Stomach (tissue), 9 donors: ENCODE results near the gene SHISAL1. TPM values are rescaled to one million over a fixed set of nuclear protein-coding genes. Genes with fewer than 3 reads are reported as not detected.

ENCODE experiments used
- DNase-seq, 2 donors: peaks; one replicate each; pipeline versions ENCODE4 v3.0.0 to v3.0.0-alpha.2; 2013 to 2019
- H3K27ac ChIP-seq, 5 donors: fragments of 200-600 bp in 4 of 5; sonication (generic) in 4 of 5; one replicate each; pipeline ENCODE4 v1.5.1; 2013 to 2019; ENCODE audit warnings: mild to moderate bottlenecking in 1 of 5, moderate library complexity in 1 of 5
- H3K27me3 ChIP-seq, 3 donors: fragments of 200-600 bp; sonication (generic); one replicate each; pipeline ENCODE4 v1.5.1; 2017 to 2019; ENCODE audit warnings: mixed run types in 1 of 3
- H3K36me3 ChIP-seq, 4 donors: fragments of 200-600 bp; sonication (generic); 1 replicate in 3 of 4; 2 replicates in 1 of 4; pipeline ENCODE4 v1.5.1; 2016 to 2019
- H3K4me1 ChIP-seq, 4 donors: fragments of 200-600 bp; sonication (generic); one replicate each; pipeline ENCODE4 v1.5.1; 2016 to 2019
- H3K4me3 ChIP-seq, 4 donors: fragments of 200-600 bp; sonication (generic) in 3 of 4; one replicate each; pipeline ENCODE4 v1.5.1; 2016 to 2019; ENCODE audit warnings: mild to moderate bottlenecking in 1 of 4
- H3K9me3 ChIP-seq, 4 donors: fragments of 200-600 bp; sonication (generic); one replicate each; pipeline ENCODE4 v1.5.1; 2016 to 2019
- EP300 ChIP-seq: sonication (generic); formaldehyde crosslinking; IDR thresholded peaks from one replicate; pipeline ENCODE4 v1.6.1; 2017; ENCODE audit warnings: antibody characterized with exemption
- POLR2A ChIP-seq, 4 donors: fragments of 450-650 bp; IDR thresholded peaks; one replicate each; pipeline ENCODE4 v1.6.1; 2016; ENCODE audit warnings: antibody characterized with exemption in 4 of 4, control low read depth in 2 of 4, mild to moderate bottlenecking in 1 of 4, moderate library complexity in 1 of 4
- POLR2AphosphoS5 ChIP-seq, 3 donors: sonication (generic); formaldehyde crosslinking; IDR thresholded peaks; one replicate each; pipeline ENCODE4 v1.6.1; 2016; ENCODE audit warnings: antibody characterized with exemption in 3 of 3
- WGBS, 5 donors: extraction: QIAGEN DNeasy Blood & Tissue Kit in 3 of 5; methylation state at CpG; one replicate each; pipeline versions ENCODE4 v1.1.5 to v1.1.7; 2013 to 2018; 5-methylcytosine and 5-hydroxymethylcytosine counted together
- intact Hi-C: fragments of 100-400 bp; cut with DNase I; formaldehyde crosslinking; loops from one replicate; pipeline ENCODE4 v1.15.1; 2023; ENCODE audit warnings: low total_unique reads
- polyA plus RNA-seq, 3 donors: library from polyadenylated mRNA; stranded (reverse); fragments of 200-250 nt; gene quantifications; one replicate each; pipeline ENCODE4 v1.2.3, GENCODE V29; 2013
- total RNA-seq, 5 donors: library from RNA; depleted of rRNA; stranded (reverse); fragments of >200 nt; gene quantifications; one replicate each; pipeline versions ENCODE4 v1.1.0 to v1.2.3, GENCODE V29; 2014 to 2016
- TF ChIP-seq, protein P1 (sequence below), 7 experiments: fragments of 450-650 bp in 4 of 7; fragments of 200-600 bp in 3 of 7; sonication (generic) in 3 of 7; IDR thresholded peaks; one replicate each; pipeline ENCODE4 v1.5.1; 2016 to 2019; ENCODE audit warnings: antibody characterized with exemption in 7 of 7, control low read depth in 2 of 7, mild to moderate bottlenecking in 1 of 7
- donor health status: healthy with polysubstance abuse.
- donor health status: Bipolar disorder and iron deficiency.
- donor health status: healthy.

SHISAL1 gene
- total and polyA plus RNA-seq, 8 donors = 0.43 to 19.3 (median 1.2) TPM

DNA sequence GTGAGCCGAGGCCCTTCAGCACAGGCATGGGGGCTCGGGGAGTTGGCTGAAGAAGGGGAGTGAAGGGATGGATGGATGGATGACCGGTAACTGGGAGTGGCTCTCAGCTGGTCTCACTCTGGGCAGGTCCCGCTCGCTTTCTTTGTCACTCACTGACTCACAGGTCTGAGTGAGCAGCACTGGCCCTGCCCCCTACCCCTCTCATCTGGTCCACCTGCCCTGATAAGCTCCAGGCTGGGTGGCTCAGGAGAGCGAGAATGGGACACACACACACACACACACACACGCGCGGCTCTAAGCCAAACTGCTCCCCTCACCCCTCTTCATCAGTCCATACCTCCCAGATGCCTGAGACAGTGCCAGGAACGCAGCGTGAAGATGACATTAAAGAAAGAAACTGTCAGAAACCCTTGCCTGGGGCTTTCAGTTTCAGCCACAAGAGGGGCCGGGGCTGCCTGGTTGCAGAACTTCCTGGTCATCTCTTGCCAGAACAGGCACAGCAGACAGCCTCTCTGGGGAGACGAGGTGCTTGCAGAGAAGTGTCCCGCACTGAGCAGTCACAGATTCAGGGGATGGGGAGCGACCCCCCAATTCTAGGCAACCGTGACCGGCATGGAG is 16.5 kb upstream of the SHISAL1 start:
- DNase-seq = no peak
- TF ChIP-seq POLR2AphosphoS5 (IDR thresholded peaks at IDR 0.05) (no peak), POLR2A (IDR thresholded peaks at IDR 0.05) (no peak), EP300 (no peak)
- TF ChIP-seq, protein P1, sequence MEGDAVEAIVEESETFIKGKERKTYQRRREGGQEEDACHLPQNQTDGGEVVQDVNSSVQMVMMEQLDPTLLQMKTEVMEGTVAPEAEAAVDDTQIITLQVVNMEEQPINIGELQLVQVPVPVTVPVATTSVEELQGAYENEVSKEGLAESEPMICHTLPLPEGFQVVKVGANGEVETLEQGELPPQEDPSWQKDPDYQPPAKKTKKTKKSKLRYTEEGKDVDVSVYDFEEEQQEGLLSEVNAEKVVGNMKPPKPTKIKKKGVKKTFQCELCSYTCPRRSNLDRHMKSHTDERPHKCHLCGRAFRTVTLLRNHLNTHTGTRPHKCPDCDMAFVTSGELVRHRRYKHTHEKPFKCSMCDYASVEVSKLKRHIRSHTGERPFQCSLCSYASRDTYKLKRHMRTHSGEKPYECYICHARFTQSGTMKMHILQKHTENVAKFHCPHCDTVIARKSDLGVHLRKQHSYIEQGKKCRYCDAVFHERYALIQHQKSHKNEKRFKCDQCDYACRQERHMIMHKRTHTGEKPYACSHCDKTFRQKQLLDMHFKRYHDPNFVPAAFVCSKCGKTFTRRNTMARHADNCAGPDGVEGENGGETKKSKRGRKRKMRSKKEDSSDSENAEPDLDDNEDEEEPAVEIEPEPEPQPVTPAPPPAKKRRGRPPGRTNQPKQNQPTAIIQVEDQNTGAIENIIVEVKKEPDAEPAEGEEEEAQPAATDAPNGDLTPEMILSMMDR (IDR thresholded peaks at IDR 0.05) = no peak
- peaks cover 0 to 90% (median 41%) of the 10 kb centered on the region in 3 donors for H3K27me3 ChIP-seq

DNA sequence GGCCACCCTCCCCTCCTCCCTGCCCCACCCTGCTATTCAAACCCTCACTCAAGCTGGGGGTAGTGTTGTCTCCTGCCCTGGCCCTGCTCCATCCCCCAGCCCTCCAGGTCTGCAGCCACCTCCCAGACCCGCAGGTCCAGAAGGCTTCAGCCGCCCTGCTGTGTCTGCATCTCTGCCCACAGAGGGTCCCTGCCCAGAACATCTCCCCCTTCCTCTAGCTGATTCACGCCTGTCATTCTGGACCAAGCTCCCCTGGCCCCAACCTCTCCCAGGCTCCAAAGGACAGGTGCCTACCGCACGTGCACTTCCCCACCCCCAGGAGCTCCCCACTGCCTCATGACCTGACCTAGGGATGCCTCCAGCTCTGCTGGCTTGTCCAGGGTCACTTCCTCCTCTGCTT is 16.0 kb upstream of the SHISAL1 start:
- no peaks in the 10 kb centered on the region for H3K36me3 ChIP-seq
- no peak overlapping the region for H3K4me3 ChIP-seq
- TF ChIP-seq, protein P1 (IDR thresholded peaks at IDR 0.05) = no peak
- TF ChIP-seq POLR2A (IDR thresholded peaks at IDR 0.05) (no peak), EP300 (no peak), POLR2AphosphoS5 (IDR thresholded peaks at IDR 0.05) (no peak)
- intact Hi-C loops = no loop called here
- 65 to 85% (median 67%) methylated on average over 5 of the region's 5 CpGs for WGBS, 5 donors
- no peak overlapping the region for H3K27ac ChIP-seq
- no peaks in the 10 kb centered on the region for H3K9me3 ChIP-seq
- peaks cover 0 to 92% (median 41%) of the 10 kb centered on the region in 3 donors for H3K27me3 ChIP-seq
- peaks cover 16 to 46% (median 32%) of the 10 kb centered on the region in 4 donors for H3K4me1 ChIP-seq
- DNase-seq = no peak

More for the DNA sequence above, 16.5 kb upstream of the SHISAL1 start:
- intact Hi-C loops = no loop called here
- 30 to 62% (median 36%) methylated on average over 15 to 17 of the region's 17 CpGs for WGBS, 5 donors
- no peaks in the 10 kb centered on the region for H3K36me3 ChIP-seq
- peaks cover 16 to 46% (median 32%) of the 10 kb centered on the region in 4 donors for H3K4me1 ChIP-seq
- no peak overlapping the region for H3K27ac ChIP-seq
- H3K4me3 ChIP-seq = no peak overlapping the region
- no peaks in the 10 kb centered on the region for H3K9me3 ChIP-seq

DNA sequence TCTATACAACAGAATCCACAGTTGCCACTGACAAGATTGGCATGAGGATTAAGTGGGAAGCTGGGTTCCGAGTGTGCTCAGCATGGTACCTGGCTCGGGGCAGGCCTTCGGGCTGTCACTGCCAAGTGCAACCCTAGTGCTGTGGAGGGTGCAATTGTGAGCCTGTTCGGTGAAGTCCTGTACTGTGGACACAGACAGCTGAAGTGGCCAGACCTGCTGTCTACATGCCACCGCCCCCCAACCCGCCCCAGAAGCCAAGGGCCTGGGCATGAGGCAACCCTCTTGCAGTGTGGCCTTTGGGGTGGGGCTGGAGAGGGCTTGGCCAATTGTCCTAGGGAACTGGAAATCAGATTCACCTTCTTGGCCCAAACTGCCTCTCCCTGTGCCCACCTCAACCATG is 15.6 kb upstream of the SHISAL1 start:
- no peaks in the 10 kb centered on the region for H3K9me3 ChIP-seq
- H3K4me1 ChIP-seq = peaks cover 16 to 46% (median 32%) of the 10 kb centered on the region in 4 donors
- 87 to 92% (median 89%) methylated on average over 6 of the region's 6 CpGs for WGBS, 5 donors

DNA sequence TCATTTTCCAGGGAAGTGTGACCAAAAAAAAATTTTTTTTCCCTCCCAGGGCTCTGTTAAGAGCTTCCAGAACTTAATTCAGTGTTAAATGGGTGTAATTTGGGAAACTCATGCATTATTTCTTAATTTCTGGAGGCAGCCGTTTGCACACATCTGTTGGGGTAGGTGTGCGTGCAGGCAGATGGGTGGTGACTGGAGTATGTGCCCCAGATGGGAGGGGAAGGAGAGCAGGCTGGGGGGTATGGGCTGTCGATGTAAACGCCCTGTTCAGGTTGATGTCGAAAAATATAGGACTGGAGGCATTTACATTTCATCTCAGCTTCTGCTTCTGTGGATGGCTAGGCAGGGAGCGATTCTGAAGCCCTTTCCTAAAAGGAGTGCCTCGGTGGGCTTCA is 13.7 kb upstream of the SHISAL1 start:
- intact Hi-C loops = no loop called here
- H3K36me3 ChIP-seq = no peaks in the 10 kb centered on the region
- peaks cover 16 to 46% (median 28%) of the 10 kb centered on the region in 4 donors for H3K4me1 ChIP-seq
- H3K27ac ChIP-seq = peak overlapping the region in 3 of 5 donors; percentile 9 to 70 (median 24)
- TF ChIP-seq POLR2A (IDR thresholded peaks at IDR 0.05) (no peak), EP300 (no peak), POLR2AphosphoS5 (IDR thresholded peaks at IDR 0.05) (no peak)
- TF ChIP-seq, protein P1 (IDR thresholded peaks at IDR 0.05) = peak in 2 of 7 experiments; percentile 2 to 4
- H3K27me3 ChIP-seq = peaks cover 0 to 72% (median 28%) of the 10 kb centered on the region in 3 donors
- H3K4me3 ChIP-seq = peak overlapping the region; percentile 45 to 59 (median 50)
- DNase-seq = no peak
- WGBS, 5 donors = 65 to 76% (median 70%) methylated on average over 7 of the region's 7 CpGs
- H3K9me3 ChIP-seq = no peaks in the 10 kb centered on the region

More for the DNA sequence above, 15.6 kb upstream of the SHISAL1 start:
- peaks cover 0 to 88% (median 41%) of the 10 kb centered on the region in 3 donors for H3K27me3 ChIP-seq
- TF ChIP-seq EP300 (no peak), POLR2AphosphoS5 (IDR thresholded peaks at IDR 0.05) (no peak), POLR2A (IDR thresholded peaks at IDR 0.05) (no peak)
- TF ChIP-seq, protein P1 (IDR thresholded peaks at IDR 0.05) = no peak
- DNase-seq = no peak
- intact Hi-C loops = no loop called here
- H3K27ac ChIP-seq = no peak overlapping the region
- H3K4me3 ChIP-seq = no peak overlapping the region
- no peaks in the 10 kb centered on the region for H3K36me3 ChIP-seq
